Spleen (tissue), 11 donors: Measurements from ENCODE around the gene LOXL3. TPM values are rescaled to one million over a fixed set of nuclear protein-coding genes. Genes with fewer than 3 reads are reported as not detected.

ENCODE experiments used
- DNase-seq: peaks from one replicate; pipeline ENCODE4 v3.0.0-alpha.2; 2020
- H3K27ac ChIP-seq, 8 donors: fragments of 200-600 bp; sonication (generic) in 7 of 8; 1 replicate in 4 of 8; 2 replicates in 4 of 8; pipeline versions ENCODE4 v1.5.0 to v1.8.0; 2016 to 2021; ENCODE audit warnings: inconsistent platforms in 4 of 8, mild to moderate bottlenecking in 4 of 8, moderate library complexity in 1 of 8
- H3K27me3 ChIP-seq, 7 donors: fragments of 200-600 bp; sonication (generic) in 6 of 7; replicated peaks in 1 of 7; 1 replicate in 4 of 7; 2 replicates in 3 of 7; pipeline versions ENCODE4 v1.5.0 to v1.8.0; 2016 to 2021; ENCODE audit warnings: inconsistent platforms in 3 of 7, mild to moderate bottlenecking in 1 of 7
- H3K36me3 ChIP-seq, 6 donors: fragments of 200-600 bp; sonication (generic) in 5 of 6; 1 replicate in 4 of 6; 2 replicates in 2 of 6; pipeline versions ENCODE4 v1.5.0 to v1.8.0; 2016 to 2021; ENCODE audit warnings: inconsistent platforms in 2 of 6
- H3K4me1 ChIP-seq, 6 donors: fragments of 200-600 bp; sonication (generic) in 5 of 6; 1 replicate in 3 of 6; 2 replicates in 3 of 6; pipeline versions ENCODE4 v1.5.0 to v1.8.0; 2016 to 2021; ENCODE audit warnings: inconsistent platforms in 3 of 6
- H3K4me3 ChIP-seq, 8 donors: fragments of 200-600 bp; sonication (generic) in 7 of 8; 1 replicate in 4 of 8; 2 replicates in 4 of 8; pipeline versions ENCODE4 v1.5.0 to v1.8.0; 2016 to 2021; ENCODE audit warnings: inconsistent platforms in 4 of 8, mild to moderate bottlenecking in 4 of 8, moderate library complexity in 2 of 8
- H3K9me3 ChIP-seq, 8 donors: fragments of 200-600 bp; sonication (generic) in 7 of 8; 1 replicate in 4 of 8; 2 replicates in 4 of 8; pipeline versions ENCODE4 v1.5.0 to v1.8.0; 2016 to 2021; ENCODE audit warnings: inconsistent platforms in 4 of 8
- POLR2A ChIP-seq, 3 donors: fragments of 450-650 bp; IDR thresholded peaks; one replicate each; pipeline ENCODE4 v1.5.1; 2017; ENCODE audit warnings: antibody characterized with exemption in 3 of 3, mild to moderate bottlenecking in 1 of 3
- POLR2AphosphoS5 ChIP-seq, 3 donors: sonication (generic); formaldehyde crosslinking; IDR thresholded peaks; one replicate each; pipeline ENCODE4 v1.5.1; 2017; ENCODE audit warnings: antibody characterized with exemption in 3 of 3
- WGBS, 5 donors: extraction: QIAGEN DNeasy Blood & Tissue Kit in 3 of 5; methylation state at CpG; one replicate each; pipeline versions ENCODE4 v1.1.5 to v1.1.7; 2013 to 2018; 5-methylcytosine and 5-hydroxymethylcytosine counted together
- intact Hi-C: fragments of 100-400 bp; cut with DNase I; formaldehyde crosslinking; loops from one replicate; pipeline ENCODE4 v1.15.0; 2023; ENCODE audit warnings: low total_unique reads
- polyA plus RNA-seq, 3 donors: library from polyadenylated mRNA; stranded (reverse); fragments of 200-250 nt; gene quantifications; one replicate each; pipeline ENCODE4 v1.2.1, GENCODE V29; 2013
- total RNA-seq, 7 donors: library from RNA; depleted of rRNA in 3 of 7; stranded (reverse); fragments of >200 nt in 3 of 7; fragmentation: NEBNext Ultra II Directional in 4 of 7; extraction: Animal tissue kit (Norgen Biotek cat#: 25700) in 4 of 7; gene quantifications; one replicate each; pipeline versions ENCODE4 v1.1.0 to v1.2.1, GENCODE V29; 2016 to 2021
- TF ChIP-seq, protein P1 (sequence below), 11 experiments: fragments of 200-600 bp in 7 of 11; fragments of 450-650 bp in 4 of 11; sonication (generic) in 4 of 11; IDR thresholded peaks in 8 of 11; conservative IDR thresholded peaks in 3 of 11; 1 replicate in 7 of 11; 2 replicates in 4 of 11; pipeline versions ENCODE4 v1.4.0 to v1.8.0; 2016 to 2021; ENCODE audit warnings: antibody characterized with exemption in 11 of 11, inconsistent platforms in 4 of 11, mild to moderate bottlenecking in 1 of 11
- donor health status: healthy with polysubstance abuse.
- donor health status: DM: no; HTN: no; CAD: no; lungs with moderate emphysema.
- donor health status: DM: no; HTN: no; CAD: no.
- donor health status: Bipolar disorder and iron deficiency.
- donor health status: healthy.
- donor health status: DM: no; HTN: no; CAD: no.
- donor health status: DM: yes; HTN: yes; CAD: no.

The LOXL3 gene
- total and polyA plus RNA-seq, 10 donors = 1.8 to 27.4 (median 15.9) TPM

DNA sequence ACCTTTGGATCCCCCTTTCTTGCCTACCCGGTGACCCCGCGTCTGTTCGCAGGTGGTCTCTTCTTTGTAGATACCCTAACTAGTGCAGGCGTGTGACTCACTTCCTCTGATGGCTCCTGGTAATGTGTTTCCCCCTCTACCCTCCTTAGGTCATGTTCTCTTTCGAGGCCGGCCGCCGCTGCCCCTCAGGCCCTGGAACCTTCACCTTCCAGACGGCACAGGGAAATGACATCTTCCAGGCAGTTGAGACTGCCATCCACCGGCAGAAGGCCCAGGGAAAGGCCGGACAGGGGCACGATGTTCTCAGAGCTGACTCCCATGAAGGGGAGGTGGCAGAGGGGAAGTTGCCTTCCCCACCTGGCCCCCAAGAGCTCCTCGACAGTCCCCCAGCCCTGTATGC is 2.4 kb upstream of the LOXL3 start:
- peak overlapping the region in 7 of 8 donors; percentile 90 to 96 (median 92) for H3K27ac ChIP-seq
- intact Hi-C loops = no loop called here
- WGBS, 5 donors = 56 to 80% (median 76%) methylated on average over 13 to 14 of the region's 14 CpGs

DNA sequence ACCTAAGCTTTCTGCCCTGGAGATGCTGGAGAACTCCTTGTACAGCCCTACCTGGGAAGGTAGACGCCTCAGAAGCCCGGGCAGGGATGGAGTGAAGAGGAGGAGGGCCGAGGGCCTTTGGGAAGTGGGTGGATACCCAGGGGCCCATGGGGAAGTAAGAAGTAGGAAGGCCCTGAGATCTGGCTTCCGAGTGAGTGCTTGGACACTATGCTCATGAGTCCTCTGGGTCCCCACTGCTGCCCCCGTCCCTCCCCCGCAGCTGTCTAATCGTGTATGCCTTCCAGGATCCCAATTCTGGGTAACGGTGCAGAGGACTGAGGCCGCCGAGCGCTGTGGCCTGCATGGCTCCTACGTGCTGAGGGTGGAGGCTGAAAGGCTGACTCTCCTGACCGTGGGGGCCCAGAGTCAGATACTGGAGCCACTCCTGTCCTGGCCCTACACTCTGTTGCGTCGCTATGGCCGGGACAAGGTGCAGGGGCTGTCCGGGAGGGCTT is 1.9 kb upstream of the LOXL3 start:
- peak; percentile 86 for DNase-seq

More for the DNA sequence above, 2.4 kb upstream of the LOXL3 start:
- Histone ChIP-seq H3K4me3 (peak overlapping the region in 6 of 8 donors; percentile 75 to 99 (median 86)), H3K27me3 (no peaks in the 10 kb centered on the region), H3K9me3 (no peaks in the 10 kb centered on the region), H3K36me3 (peaks cover 0 to 25% (median 9%) of the 10 kb centered on the region in 6 donors), H3K4me1 (peaks cover 7 to 75% (median 35%) of the 10 kb centered on the region in 6 donors)
- no peak for DNase-seq
- TF ChIP-seq, protein P1, sequence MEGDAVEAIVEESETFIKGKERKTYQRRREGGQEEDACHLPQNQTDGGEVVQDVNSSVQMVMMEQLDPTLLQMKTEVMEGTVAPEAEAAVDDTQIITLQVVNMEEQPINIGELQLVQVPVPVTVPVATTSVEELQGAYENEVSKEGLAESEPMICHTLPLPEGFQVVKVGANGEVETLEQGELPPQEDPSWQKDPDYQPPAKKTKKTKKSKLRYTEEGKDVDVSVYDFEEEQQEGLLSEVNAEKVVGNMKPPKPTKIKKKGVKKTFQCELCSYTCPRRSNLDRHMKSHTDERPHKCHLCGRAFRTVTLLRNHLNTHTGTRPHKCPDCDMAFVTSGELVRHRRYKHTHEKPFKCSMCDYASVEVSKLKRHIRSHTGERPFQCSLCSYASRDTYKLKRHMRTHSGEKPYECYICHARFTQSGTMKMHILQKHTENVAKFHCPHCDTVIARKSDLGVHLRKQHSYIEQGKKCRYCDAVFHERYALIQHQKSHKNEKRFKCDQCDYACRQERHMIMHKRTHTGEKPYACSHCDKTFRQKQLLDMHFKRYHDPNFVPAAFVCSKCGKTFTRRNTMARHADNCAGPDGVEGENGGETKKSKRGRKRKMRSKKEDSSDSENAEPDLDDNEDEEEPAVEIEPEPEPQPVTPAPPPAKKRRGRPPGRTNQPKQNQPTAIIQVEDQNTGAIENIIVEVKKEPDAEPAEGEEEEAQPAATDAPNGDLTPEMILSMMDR (IDR thresholded peaks at IDR 0.05 in 8 of 11, conservative IDR thresholded peaks at IDR 0.05 in 3 of 11) = no peak
- TF ChIP-seq POLR2AphosphoS5 (IDR thresholded peaks at IDR 0.05) = no peak
- TF ChIP-seq POLR2A (IDR thresholded peaks at IDR 0.05) = no peak

DNA sequence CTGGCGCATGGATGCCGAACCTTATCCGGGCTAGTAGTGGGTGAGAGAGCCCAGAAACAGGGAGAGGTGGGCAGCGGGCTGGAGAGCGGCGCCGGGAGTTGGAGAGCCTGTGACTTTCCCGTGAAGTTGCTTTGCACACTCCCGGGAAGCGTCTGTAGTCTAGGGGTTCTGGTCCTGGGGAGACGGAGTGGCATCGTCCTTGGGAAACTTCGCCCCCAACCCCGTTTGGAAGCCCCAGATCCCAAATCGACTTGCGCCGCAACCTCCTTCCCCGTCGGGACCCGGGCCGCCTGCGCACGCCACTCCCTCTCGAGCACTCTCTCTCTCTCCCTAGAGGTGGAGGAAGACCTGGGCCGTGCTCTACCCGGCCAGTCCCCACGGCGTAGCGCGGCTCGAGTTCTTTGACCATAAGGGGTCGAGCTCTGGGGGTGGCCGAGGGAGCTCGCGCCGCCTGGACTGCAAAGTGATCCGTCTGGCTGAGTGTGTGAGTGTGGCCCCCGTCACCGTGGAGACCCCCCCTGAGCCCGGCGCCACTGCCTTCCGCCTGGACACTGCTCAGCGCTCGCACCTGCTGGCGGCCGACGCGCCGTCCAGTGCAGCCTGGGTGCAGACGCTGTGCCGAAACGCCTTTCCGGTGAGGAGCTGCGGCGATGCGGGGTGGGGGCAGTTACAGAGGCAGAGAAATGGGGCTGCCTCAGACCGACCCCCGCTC is 1.2 kb upstream of the LOXL3 start:
- Histone ChIP-seq H3K36me3 (peaks cover 0 to 25% (median 9%) of the 10 kb centered on the region in 6 donors), H3K27ac (peak overlapping the region; percentile 80 to 96 (median 92)), H3K4me1 (peaks cover 7 to 73% (median 36%) of the 10 kb centered on the region in 6 donors), H3K9me3 (no peaks in the 10 kb centered on the region), H3K27me3 (peaks cover 0 to 4% (median 0%) of the 10 kb centered on the region in 7 donors), H3K4me3 (peak overlapping the region; percentile 75 to 99 (median 86))
- peak; percentile 94 for DNase-seq
- intact Hi-C loops = no loop called here
- TF ChIP-seq, protein P1 (IDR thresholded peaks at IDR 0.05 in 8 of 11, conservative IDR thresholded peaks at IDR 0.05 in 3 of 11) = peak in 1 of 11 experiments; percentile 13
- no peak for TF ChIP-seq POLR2A (IDR thresholded peaks at IDR 0.05)
- TF ChIP-seq POLR2AphosphoS5 (IDR thresholded peaks at IDR 0.05) = peak in 1 of 3 donors; percentile 3
- 0 to 2% (median 1%) methylated on average over 40 to 58 of the region's 58 CpGs for WGBS, 5 donors

More for the DNA sequence above, 1.9 kb upstream of the LOXL3 start:
- Histone ChIP-seq H3K36me3 (peaks cover 0 to 25% (median 9%) of the 10 kb centered on the region in 6 donors), H3K4me3 (peak overlapping the region; percentile 75 to 99 (median 86)), H3K4me1 (peaks cover 7 to 74% (median 35%) of the 10 kb centered on the region in 6 donors), H3K9me3 (no peaks in the 10 kb centered on the region), H3K27ac (peak overlapping the region; percentile 80 to 96 (median 92)), H3K27me3 (no peaks in the 10 kb centered on the region)
- TF ChIP-seq, protein P1 (IDR thresholded peaks at IDR 0.05 in 8 of 11, conservative IDR thresholded peaks at IDR 0.05 in 3 of 11) = no peak
- no peak for TF ChIP-seq POLR2A (IDR thresholded peaks at IDR 0.05)
- no peak for TF ChIP-seq POLR2AphosphoS5 (IDR thresholded peaks at IDR 0.05)
- WGBS, 5 donors = 42 to 80% (median 60%) methylated on average over 1 to 17 of the region's 17 CpGs
- intact Hi-C loops = no loop called here
